ENCODE measurements around the gene PRR5L. TPM values are rescaled to one million over a fixed set of nuclear protein-coding genes. Genes with fewer than 3 reads are reported as not detected.

PRR5L gene
- total and polyA plus RNA-seq, 12 donors, result 1.7 to 10.2 (median 7.3) TPM

DNA sequence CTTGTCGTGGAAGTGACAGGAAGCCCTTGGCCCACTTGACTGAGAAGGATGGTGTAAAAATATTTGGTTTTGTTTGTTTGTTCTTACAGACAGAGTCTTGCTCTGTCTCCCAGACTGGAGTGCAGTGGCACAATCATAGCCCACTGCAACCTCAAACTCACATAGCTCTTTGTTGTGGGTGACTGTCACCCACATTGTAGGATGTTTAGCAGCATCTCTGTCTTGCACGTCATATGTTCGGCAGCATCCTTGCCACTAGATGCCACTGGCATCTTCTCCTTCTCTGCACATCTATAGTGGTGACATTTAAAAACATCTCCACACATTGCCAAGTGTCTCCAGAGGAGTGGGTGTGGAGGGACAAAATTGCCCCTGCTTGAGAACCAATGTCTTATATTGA lies 56.8 kb downstream of the PRR5L start:
- TF ChIP-seq, protein P1, sequence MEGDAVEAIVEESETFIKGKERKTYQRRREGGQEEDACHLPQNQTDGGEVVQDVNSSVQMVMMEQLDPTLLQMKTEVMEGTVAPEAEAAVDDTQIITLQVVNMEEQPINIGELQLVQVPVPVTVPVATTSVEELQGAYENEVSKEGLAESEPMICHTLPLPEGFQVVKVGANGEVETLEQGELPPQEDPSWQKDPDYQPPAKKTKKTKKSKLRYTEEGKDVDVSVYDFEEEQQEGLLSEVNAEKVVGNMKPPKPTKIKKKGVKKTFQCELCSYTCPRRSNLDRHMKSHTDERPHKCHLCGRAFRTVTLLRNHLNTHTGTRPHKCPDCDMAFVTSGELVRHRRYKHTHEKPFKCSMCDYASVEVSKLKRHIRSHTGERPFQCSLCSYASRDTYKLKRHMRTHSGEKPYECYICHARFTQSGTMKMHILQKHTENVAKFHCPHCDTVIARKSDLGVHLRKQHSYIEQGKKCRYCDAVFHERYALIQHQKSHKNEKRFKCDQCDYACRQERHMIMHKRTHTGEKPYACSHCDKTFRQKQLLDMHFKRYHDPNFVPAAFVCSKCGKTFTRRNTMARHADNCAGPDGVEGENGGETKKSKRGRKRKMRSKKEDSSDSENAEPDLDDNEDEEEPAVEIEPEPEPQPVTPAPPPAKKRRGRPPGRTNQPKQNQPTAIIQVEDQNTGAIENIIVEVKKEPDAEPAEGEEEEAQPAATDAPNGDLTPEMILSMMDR (IDR thresholded peaks at IDR 0.05), result no peak
- no peak for TF ChIP-seq POLR2A (IDR thresholded peaks at IDR 0.05)
- no peaks in the 10 kb centered on the region for H3K36me3 ChIP-seq (replicated peaks in 1 of 2)
- H3K4me1 ChIP-seq (replicated peaks in 1 of 2), result no peaks in the 10 kb centered on the region
- 66 to 83% (median 72%) methylated on average over 3 of the region's 3 CpGs for WGBS, 4 donors
- H3K27me3 ChIP-seq, result no peaks in the 10 kb centered on the region
- no peak overlapping the region for H3K27ac ChIP-seq
- no peak overlapping the region for H3K4me3 ChIP-seq
- no peaks in the 10 kb centered on the region for H3K9me3 ChIP-seq (replicated peaks in 1 of 3)
- intact Hi-C loops (cut with DNase I), result no loop called here
- no peak for DNase-seq

- H3K9me3 ChIP-seq (replicated peaks in 1 of 3), result no peaks in the 10 kb centered on the region
- no peak for DNase-seq
- intact Hi-C loops (cut with DNase I), result no loop called here
Measured at GRCh38 chr11:36354221-36355003, 58.3 kb downstream of the PRR5L start.

DNA sequence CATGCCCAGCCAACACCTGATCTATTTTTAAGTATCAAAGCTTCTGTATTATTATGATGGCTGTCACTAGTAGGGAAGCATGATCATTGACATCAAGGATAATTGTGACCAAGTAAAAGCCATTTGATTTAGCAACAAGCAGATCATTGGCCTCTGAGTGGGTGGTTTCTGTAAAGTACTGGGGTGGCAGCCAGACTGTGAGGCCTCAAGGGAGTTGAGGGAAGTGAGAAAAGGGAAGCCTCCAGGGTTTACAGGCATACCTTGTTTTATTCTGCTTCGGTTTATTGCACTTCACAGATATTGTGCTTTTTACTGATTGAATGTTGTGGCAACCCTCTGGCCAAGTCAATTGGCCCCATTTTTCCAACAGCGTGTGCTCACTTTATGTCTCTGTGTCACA lies 60.1 kb downstream of the PRR5L start:
- TF ChIP-seq POLR2A (IDR thresholded peaks at IDR 0.05), result no peak
- TF ChIP-seq, protein P1 (IDR thresholded peaks at IDR 0.05), result no peak
- peak in 3 of 7 donors; percentile 14 to 25 (median 19) for DNase-seq
- peaks cover 6% of the 10 kb centered on the region for H3K27me3 ChIP-seq
- intact Hi-C loops (cut with DNase I), result no loop called here
- 77 to 80% (median 78%) methylated on average over 2 of the region's 2 CpGs for WGBS, 4 donors
- H3K9me3 ChIP-seq (replicated peaks in 1 of 3), result no peaks in the 10 kb centered on the region
- no peak overlapping the region for H3K4me3 ChIP-seq
- no peaks in the 10 kb centered on the region for H3K4me1 ChIP-seq (replicated peaks in 1 of 2)
- no peaks in the 10 kb centered on the region for H3K36me3 ChIP-seq (replicated peaks in 1 of 2)
- H3K27ac ChIP-seq, result no peak overlapping the region

More at GRCh38 chr11:36354221-36355003, 58.3 kb downstream of the PRR5L start:
- H3K4me3 ChIP-seq, result no peak overlapping the region
- 63 to 70% (median 67%) methylated on average over 6 of the region's 6 CpGs for WGBS, 4 donors
- H3K27me3 ChIP-seq, result no peaks in the 10 kb centered on the region
- H3K4me1 ChIP-seq (replicated peaks in 1 of 2), result no peaks in the 10 kb centered on the region
- no peak for TF ChIP-seq POLR2A (IDR thresholded peaks at IDR 0.05)
- TF ChIP-seq, protein P1 (IDR thresholded peaks at IDR 0.05), result no peak
- no peaks in the 10 kb centered on the region for H3K36me3 ChIP-seq (replicated peaks in 1 of 2)
- no peak overlapping the region for H3K27ac ChIP-seq

DNA sequence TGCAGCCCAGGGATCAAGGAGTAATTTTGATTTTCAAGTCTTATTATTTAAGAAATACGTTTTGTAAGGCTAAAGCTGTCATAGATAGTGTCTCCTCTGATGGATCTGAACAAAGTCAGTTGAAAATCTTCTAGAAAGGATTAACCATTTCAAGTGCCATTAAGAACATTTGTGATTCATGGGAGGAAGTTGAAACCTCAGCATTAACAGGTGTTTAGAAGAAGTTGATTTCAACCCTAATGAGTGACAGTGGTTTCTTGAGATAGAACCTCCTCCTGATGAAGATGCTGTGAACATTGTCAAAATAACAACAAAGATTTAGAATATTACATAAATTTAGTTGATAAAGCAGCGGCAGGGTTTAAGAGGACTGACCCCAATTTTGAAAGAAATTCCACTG lies 61.7 kb downstream of the PRR5L start:
- peaks cover 0 to 8% of the 10 kb centered on the region in 2 donors for H3K4me1 ChIP-seq (replicated peaks in 1 of 2)
- WGBS, 4 donors, result 26 to 37% (median 32%) methylated on average over 2 of the region's 2 CpGs
- TF ChIP-seq, protein P1 (IDR thresholded peaks at IDR 0.05), result no peak
- TF ChIP-seq POLR2A (IDR thresholded peaks at IDR 0.05), result no peak

More for the DNA sequence above, 61.7 kb downstream of the PRR5L start:
- no peaks in the 10 kb centered on the region for H3K36me3 ChIP-seq (replicated peaks in 1 of 2)
- peaks cover 6% of the 10 kb centered on the region for H3K27me3 ChIP-seq
- H3K9me3 ChIP-seq (replicated peaks in 1 of 3), result no peaks in the 10 kb centered on the region
- H3K27ac ChIP-seq, result no peak overlapping the region
- no peak overlapping the region for H3K4me3 ChIP-seq
- DNase-seq, result no peak
- intact Hi-C loops (cut with DNase I), result no loop called here
